ENCODE data around the gene GFY. TPM values are rescaled to one million over a fixed set of nuclear protein-coding genes. Genes with fewer than 3 reads are reported as not detected.

Gene GFY
- total RNA-seq, 1 donor from 2014 or later = not detected

DNA sequence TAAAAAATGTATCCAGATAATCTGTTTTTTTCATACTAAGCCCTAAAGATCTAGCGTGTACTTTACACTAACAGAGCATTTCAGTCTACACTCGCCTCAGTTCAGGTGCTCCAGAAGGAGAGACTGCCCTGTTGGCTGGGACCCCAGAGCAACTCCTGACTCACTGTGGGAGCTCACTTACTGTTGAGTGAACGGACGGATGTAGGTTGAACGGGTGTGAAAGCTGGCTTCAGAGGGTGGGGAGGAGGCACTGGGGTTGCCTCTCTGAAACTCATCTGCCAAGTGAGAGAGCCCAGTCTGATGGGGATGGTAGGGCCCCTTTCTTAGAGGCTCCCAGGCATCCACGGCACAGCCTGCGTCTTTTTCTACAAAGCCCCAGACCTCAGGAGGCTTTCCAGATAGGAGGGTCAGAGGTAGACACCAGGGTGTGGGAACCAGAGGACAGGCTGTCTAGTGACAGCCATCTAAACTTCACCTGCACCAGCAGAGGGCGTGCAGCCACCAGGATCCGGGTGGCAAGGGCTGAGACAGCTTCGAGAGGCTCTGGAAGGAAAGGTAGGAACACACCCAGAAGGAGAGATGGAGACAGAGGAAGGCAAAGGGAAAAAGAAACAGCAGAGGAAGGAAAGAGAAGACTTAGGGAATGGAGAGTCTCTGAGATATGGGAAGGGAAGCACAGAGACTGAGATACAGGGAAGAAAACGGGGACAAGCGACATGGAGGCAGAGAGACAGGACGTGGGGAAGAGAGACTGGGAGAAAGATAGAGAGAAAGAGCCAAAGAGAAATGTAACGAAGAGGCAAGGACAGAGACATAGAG, 33.4 kb upstream of the GFY start:
- no peaks in the 10 kb centered on the region for H3K4me1 ChIP-seq (ENCODE audit: insufficient read depth, low read length)
- FAIRE-seq (no peak), DNase-seq (ENCODE audit: low read depth) (peak; percentile 19)
- no peaks in the 10 kb centered on the region for H3K36me3 ChIP-seq (ENCODE audit: insufficient read depth, low read length)
- Mint-ChIP-seq H3K36me3 (ENCODE audit: low read depth, unreplicated experiment) (no peaks in the 10 kb centered on the region), H3K27me3 (ENCODE audit: low read depth, unreplicated experiment) (peaks cover 38% of the 10 kb centered on the region), H3K4me3 (ENCODE audit: unreplicated experiment) (no peak overlapping the region), H3K9me3 (ENCODE audit: unreplicated experiment) (no peaks in the 10 kb centered on the region), H3K4me1 (ENCODE audit: low read depth, unreplicated experiment) (no peaks in the 10 kb centered on the region), H3K27ac (ENCODE audit: unreplicated experiment) (no peak overlapping the region)
- no peak overlapping the region for H3K27ac ChIP-seq (ENCODE audit: low read depth, low read length)
- H3K27me3 ChIP-seq (ENCODE audit: insufficient read depth, low read length) = peaks cover 2% of the 10 kb centered on the region
- H3K9ac ChIP-seq (ENCODE audit: low read length) = no peak overlapping the region
- no peaks in the 10 kb centered on the region for H3K9me3 ChIP-seq (ENCODE audit: insufficient read depth, low read depth, low read length)
- H2AFZ ChIP-seq (ENCODE audit: low read depth, low read length) = no peak overlapping the region
- no peaks in the 10 kb centered on the region for H4K20me1 ChIP-seq (ENCODE audit: insufficient read depth, low read length)
- TF ChIP-seq EZH2 (IDR thresholded peaks at IDR 0.05; ENCODE audit: insufficient read depth, low read length) = no peak
- TF ChIP-seq, protein P1, sequence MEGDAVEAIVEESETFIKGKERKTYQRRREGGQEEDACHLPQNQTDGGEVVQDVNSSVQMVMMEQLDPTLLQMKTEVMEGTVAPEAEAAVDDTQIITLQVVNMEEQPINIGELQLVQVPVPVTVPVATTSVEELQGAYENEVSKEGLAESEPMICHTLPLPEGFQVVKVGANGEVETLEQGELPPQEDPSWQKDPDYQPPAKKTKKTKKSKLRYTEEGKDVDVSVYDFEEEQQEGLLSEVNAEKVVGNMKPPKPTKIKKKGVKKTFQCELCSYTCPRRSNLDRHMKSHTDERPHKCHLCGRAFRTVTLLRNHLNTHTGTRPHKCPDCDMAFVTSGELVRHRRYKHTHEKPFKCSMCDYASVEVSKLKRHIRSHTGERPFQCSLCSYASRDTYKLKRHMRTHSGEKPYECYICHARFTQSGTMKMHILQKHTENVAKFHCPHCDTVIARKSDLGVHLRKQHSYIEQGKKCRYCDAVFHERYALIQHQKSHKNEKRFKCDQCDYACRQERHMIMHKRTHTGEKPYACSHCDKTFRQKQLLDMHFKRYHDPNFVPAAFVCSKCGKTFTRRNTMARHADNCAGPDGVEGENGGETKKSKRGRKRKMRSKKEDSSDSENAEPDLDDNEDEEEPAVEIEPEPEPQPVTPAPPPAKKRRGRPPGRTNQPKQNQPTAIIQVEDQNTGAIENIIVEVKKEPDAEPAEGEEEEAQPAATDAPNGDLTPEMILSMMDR (IDR thresholded peaks at IDR 0.05; ENCODE audit: insufficient read depth, low read depth, low read length) = peak; percentile 67
- H3K79me2 ChIP-seq (ENCODE audit: insufficient read depth, low read length) = no peaks in the 10 kb centered on the region
- no peak overlapping the region for H3K4me3 ChIP-seq (ENCODE audit: insufficient read depth, low read depth, low read length)
- no peak overlapping the region for H3K4me2 ChIP-seq (ENCODE audit: low read length)

DNA sequence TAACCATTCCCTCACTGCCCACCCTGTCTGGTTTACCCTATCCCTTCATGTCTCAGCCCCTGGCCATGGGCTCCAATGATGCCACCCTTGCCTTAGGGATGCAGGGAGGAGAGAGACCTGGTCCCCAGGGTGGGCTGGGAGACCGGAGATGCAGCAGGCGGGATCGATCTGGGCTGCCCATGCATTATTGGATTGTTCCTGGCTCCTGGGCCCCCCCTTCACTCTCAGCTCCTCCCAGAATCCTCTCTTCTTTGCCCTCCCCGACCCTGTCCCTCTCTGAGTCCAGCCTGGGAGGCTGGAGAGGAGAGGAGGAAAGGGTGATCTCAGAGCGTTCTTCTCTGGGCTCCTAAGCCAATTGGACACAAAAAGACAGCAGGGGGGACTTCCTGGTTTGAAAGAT, 31.3 kb upstream of the GFY start:
- Mint-ChIP-seq H3K27ac (ENCODE audit: unreplicated experiment) (no peak overlapping the region), H3K4me3 (ENCODE audit: unreplicated experiment) (no peak overlapping the region), H3K36me3 (ENCODE audit: low read depth, unreplicated experiment) (no peaks in the 10 kb centered on the region), H3K9me3 (ENCODE audit: unreplicated experiment) (no peaks in the 10 kb centered on the region), H3K4me1 (ENCODE audit: low read depth, unreplicated experiment) (no peaks in the 10 kb centered on the region), H3K27me3 (ENCODE audit: low read depth, unreplicated experiment) (peaks cover 52% of the 10 kb centered on the region)
- Histone ChIP-seq H3K27ac (ENCODE audit: low read depth, low read length) (no peak overlapping the region), H3K4me2 (ENCODE audit: low read length) (no peak overlapping the region), H3K4me3 (ENCODE audit: insufficient read depth, low read depth, low read length) (no peak overlapping the region), H2AFZ (ENCODE audit: low read depth, low read length) (no peak overlapping the region), H3K36me3 (ENCODE audit: insufficient read depth, low read length) (no peaks in the 10 kb centered on the region), H3K9me3 (ENCODE audit: insufficient read depth, low read depth, low read length) (no peaks in the 10 kb centered on the region), H4K20me1 (ENCODE audit: insufficient read depth, low read length) (no peaks in the 10 kb centered on the region), H3K27me3 (ENCODE audit: insufficient read depth, low read length) (peaks cover 2% of the 10 kb centered on the region), H3K79me2 (ENCODE audit: insufficient read depth, low read length) (no peaks in the 10 kb centered on the region), H3K9ac (ENCODE audit: low read length) (no peak overlapping the region), H3K4me1 (ENCODE audit: insufficient read depth, low read length) (no peaks in the 10 kb centered on the region)
- TF ChIP-seq, protein P1 (IDR thresholded peaks at IDR 0.05; ENCODE audit: insufficient read depth, low read depth, low read length) = no peak
- TF ChIP-seq EZH2 (IDR thresholded peaks at IDR 0.05; ENCODE audit: insufficient read depth, low read length) = no peak
- DNase-seq (ENCODE audit: low read depth) (no peak), FAIRE-seq (no peak)

Data from astrocyte (in vitro differentiated cells and primary cell).